Right lobe of liver (tissue), 4 donors: ENCODE data around the gene RAP1GDS1.

ENCODE experiments used
- CTCF ChIP-seq, 4 donors: fragments of 200-600 bp in 3 of 4; fragments of 450-650 bp in 1 of 4; IDR thresholded peaks; one replicate each; pipeline versions ENCODE4 v1.5.1 to v1.8.0; 2016 to 2022; ENCODE audit warnings: antibody characterized with exemption in 4 of 4, mild to moderate bottlenecking in 2 of 4
- POLR2A ChIP-seq: fragments of 450-650 bp; IDR thresholded peaks from one replicate; pipeline ENCODE4 v1.6.1; 2017; ENCODE audit warnings: antibody characterized with exemption, mild to moderate bottlenecking
- donor health status: DM: no; HTN: no; CAD: no.
- donor health status: DM: no; HTN: no; CAD: no.
- donor health status: DM: no; HTN: yes; CAD: no.

GRCh38 chr4:98467627-98468072 lies 206.5 kb downstream of the RAP1GDS1 start:
- peak; percentile 66 to 79 (median 76) for TF ChIP-seq CTCF (IDR thresholded peaks at IDR 0.05)
- TF ChIP-seq POLR2A, result no peak
